NCI-H82 (cell line): Measurements from ENCODE around the gene CABLES2.

ENCODE experiments used
- DNase-seq: peaks from one replicate; lab custom pipeline; 2025; lab: John Stamatoyannopoulos, UW

CABLES2 gene

GRCh38 chr20:62372042-62372993 lies 34.8 kb downstream of the CABLES2 start:
- no peak for DNase-seq

- DNase-seq, result no peak
Measured at GRCh38 chr20:62371588-62372041, 35.5 kb downstream of the CABLES2 start.

DNA sequence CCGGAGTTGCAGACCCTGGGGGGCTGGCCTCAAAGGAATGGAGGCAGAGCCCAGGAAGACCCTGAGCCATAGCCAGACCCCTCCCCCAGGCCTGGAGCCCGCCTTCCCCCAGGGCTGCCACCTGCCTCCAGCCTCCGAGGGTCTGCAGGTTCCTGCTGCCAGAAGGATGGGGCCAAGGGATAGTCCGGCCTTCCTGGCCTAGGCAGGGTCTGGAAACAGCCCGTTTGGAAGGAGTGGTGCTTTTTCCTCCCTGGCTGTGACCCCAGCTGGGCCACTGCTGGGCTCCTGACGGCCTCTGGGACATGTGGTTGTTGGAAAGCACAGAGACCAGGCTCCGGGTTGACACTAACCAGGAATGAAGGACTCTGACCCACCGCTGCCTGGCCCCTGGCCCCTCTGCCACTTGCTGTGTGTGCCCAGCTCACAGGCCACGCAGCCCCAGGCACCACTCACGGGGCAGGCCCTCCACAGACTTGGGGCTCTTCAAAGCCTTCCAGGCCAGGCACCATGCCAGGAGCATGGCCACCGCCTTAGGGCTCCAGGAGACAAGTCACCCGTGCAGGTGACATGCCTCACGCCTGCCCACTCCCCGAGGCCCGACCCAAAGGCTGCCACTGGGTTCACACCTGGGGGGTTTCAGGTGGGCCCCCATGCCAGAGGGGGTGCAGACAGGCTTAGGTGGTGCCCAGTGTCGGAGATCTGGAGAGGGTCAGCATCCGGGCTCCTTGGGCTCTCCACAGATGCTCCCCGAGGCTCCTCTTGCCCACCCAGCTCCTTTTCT lies 36.1 kb downstream of the CABLES2 start:
- DNase-seq, result no peak

- no peak for DNase-seq
Measured at GRCh38 chr20:62370115-62370806, 36.8 kb downstream of the CABLES2 start.

- no peak for DNase-seq
Measured at GRCh38 chr20:62369815-62370114, 37.3 kb downstream of the CABLES2 start.

GRCh38 chr20:62368976-62369814 lies 37.9 kb downstream of the CABLES2 start:
- peak; percentile 67 for DNase-seq

- DNase-seq, result peak; percentile 66
Measured at GRCh38 chr20:62368392-62368975, 38.6 kb downstream of the CABLES2 start.

GRCh38 chr20:62367633-62368391 lies 39.3 kb downstream of the CABLES2 start:
- DNase-seq, result peak; percentile 75

GRCh38 chr20:62367136-62367632 lies 39.9 kb downstream of the CABLES2 start, which contains the start of gene LAMA5:
Gene LAMA5 (minus strand): TSS chr20:62367312. CDS start chr20:62367245, 67 bp downstream.
- peak; percentile 60 for DNase-seq

DNA sequence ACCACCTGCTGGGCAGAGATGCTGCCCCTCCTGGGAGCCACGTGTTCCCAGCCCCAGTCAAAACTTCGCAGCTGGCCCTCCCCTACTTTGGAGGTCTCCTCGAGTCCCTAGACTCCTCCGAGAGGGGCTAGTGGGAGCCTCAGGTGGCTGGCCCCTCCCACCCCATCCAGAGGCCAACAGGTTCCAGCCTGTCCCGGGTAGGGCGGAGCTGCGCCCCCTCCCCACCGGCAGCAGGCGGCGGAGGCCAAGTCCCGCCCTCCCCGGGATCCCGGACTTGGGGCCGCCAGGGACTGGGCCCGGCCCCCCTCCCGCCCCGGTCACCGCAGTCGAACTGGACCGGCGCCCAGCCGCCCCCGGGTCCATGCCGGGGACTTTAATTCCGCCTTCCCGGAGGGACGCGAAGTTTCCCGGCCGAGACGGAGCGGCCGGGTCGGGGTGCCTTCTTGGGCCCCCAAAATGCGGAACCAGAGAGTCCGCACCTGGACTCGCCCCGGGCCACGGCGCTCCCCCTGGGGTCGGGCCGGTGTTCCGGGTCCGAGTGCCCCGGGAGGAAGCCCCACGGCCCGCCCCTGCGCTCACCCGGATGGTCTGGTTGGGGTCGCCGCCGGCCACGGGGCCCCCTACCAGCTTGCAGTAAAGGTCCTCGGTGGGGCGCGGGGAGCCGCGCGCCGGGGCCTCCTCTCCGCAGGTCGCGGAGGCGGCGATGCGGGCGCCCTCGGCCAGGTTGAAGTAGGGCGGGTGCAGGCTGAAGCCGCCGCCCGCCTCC lies 40.5 kb downstream of the CABLES2 start:
- DNase-seq, result peak; percentile 73

GRCh38 chr20:62365814-62366369 lies 41.2 kb downstream of the CABLES2 start:
- DNase-seq, result peak; percentile 61

- DNase-seq, result no peak
Measured at GRCh38 chr20:62364911-62365736, 42.0 kb downstream of the CABLES2 start.

DNA sequence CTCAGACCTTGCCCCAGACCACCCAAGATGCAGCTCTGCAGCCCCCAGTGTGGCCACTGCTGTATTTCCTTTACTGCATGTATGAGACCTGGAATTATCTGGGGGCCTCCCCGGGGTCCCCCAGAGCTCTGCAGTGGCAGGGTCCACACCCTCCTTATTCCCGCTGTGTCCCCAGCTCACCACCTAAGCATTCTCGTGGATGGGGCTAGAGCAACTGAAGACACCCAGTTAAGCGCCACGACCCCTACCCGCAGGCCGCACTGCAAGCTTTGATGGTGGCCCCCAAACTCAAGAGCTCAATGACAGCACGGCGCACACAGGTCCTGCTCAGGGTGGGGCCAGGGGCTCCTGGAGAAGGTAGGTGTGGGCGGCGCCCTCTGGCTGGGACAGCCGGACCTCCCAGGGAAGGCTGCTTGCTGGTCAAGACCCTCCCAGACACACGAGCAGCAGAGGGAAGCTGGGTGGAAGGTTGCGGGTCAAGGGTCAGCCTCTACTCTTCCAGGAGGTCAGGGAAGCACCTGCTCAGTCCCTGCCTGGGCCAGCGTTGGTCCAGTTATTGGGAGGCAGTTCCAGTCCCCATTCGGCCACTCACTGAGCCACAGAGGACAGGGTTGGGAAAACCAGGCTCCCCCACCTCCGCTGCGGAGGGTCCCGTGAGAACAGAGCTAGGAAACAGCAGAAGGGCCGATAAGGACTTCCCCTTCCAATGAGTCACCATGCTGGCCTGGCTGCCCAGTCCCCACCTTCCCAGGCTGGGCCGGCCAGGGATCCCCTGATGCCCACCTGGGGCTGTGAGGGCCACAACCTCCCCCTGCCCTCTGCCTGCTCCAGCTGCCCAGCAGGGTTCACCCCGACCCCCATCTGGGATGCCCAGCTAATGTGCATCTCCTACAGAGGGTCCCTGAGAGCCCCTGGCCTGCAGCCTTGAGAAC lies 42.9 kb downstream of the CABLES2 start:
- no peak for DNase-seq

DNA sequence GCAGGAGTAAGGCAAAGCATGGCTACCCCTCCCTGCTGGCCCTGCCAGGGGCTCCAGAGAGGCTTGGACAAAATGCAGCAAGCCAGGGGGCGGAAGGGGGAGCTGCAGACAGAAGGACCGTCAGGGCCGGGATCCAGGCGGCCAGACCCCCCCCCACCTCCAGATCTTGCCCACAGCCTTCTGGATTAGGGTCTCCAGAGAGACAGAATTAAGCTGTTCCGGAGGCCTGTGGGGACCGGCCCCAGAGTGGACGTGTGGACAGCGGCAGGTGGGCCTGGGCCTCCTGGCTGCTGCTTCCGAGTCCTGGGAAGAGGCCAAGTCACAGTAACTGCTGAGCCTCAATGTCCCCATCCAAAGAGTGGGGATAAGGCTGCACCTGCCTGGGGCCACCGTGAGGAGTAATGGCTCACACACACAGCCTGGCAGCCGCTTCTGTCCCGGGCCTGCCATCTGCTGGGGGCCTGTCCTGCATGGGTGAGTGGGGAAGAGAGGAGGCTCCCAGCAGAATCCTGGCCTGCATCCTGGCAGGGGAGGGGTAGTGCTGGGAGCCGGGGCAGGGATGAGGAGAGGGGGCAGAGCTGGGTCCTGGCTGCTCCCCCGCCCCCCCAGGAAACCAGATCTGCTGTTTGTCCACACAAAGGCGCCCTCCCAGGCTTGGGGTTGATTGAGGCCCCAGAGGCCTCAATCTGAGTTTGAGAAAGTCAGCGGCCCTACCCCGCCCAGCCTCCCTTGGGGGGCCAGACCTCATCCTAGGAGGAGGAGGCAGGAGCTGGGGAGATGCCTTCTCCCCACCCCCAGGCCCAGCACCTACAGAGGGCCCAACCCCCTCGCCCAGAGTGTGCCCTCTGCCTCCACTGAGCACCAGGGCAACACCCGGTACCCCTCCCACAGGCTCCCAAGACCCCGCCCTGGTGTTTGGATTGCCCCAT lies 43.8 kb downstream of the CABLES2 start:
- peak; percentile 65 for DNase-seq

- DNase-seq, result no peak
Measured at GRCh38 chr20:62362590-62362940, 44.5 kb downstream of the CABLES2 start.
